NOMO-1 treated with dmso at 0.1 percent for 144 hours (cell line): Measurements from ENCODE around the gene ATM.

ENCODE experiments used
- DNase-seq: peaks from one replicate; lab custom pipeline; 2025; ENCODE audit not compliant: unreplicated experiment; lab: John Stamatoyannopoulos, UW

ATM gene

DNA sequence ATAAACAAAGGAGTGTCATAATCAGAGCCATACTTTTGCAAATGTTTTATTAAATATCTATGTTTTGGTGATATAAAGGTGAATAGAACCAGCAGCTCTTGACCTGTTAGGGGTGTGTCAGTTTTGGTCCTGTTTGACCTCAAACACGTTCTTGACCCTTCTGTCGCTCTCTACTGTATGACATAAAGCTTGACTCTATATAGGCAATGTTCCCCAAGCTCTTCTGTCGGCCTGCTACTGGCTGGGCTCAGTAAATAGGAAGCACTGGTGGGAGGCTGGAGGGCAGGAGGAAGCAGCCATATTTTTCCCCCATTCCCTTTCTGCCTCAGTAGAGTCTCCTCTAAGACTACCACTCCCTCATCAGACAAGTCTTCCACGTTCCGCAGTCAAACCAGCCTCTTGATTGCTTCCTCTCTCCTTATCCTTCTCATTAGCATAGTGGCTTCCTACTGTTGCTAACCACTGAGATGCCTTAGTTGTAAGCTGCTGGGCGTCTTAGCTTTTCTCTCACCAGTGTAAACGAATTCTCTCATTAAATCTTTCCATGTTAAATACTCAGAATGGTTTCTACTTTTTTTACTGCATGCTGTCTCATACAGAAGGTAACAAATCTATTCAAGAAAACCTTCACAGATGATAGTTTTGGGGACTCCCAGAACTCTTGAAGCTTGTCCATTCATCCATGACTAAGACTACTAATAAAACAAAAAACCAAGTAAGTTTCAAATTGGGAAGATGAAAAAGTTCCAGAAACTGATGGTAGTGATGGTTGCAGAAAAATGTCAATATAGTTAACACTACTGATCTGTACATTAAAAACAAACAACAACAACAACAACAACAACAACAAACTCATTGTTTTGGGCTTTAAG, 3.7 kb upstream of the ATM start:
- DNase-seq, result no peak

DNA sequence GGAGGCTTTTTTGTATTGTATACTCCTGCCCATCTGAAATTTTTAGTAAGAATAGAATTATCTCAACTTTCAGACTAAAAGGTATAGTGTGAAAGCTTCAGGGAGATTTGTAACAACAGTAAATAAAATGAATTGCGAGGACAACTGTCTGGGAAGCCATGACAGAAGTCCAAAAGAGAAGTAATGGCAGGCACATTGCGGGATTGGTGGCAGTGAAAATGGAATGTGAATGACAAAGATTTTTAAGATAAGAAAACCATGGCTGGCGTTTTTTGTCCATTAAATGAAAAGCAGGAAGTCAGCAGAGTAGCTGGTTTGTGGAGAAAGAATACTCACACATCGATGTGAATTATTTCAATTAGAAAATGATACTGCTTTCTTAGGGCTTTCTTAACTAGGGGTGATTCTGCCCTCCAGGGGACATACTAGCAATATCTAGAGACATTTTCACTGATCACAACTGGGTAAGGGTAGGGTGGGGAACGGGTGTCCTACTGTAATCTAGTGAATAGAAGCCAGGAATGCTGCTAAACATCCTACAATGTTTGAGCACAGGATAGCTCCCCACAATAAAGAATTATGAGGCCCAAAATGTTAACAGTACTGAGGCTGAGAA, 2.0 kb upstream of the ATM start:
- DNase-seq, result no peak

DNA sequence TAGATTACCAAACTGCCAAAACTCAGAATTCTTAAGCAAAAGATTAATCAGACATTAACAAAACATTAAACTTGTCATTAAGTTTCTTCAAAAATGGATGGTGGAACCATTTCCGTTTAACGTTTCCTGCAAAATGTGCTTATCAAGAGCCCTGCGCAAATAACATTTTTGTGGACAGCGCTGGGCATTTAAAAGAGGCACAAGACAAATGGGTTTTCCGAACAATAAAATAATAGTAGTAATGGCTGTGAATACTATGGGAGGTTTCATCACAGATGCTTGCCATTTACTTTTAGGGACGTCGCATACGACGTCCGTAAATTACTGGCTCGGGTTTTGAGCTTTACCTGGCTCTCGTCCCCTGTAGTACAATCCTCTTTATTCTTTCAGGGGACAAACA, 1.5 kb upstream of the ATM start:
- DNase-seq, result no peak

DNA sequence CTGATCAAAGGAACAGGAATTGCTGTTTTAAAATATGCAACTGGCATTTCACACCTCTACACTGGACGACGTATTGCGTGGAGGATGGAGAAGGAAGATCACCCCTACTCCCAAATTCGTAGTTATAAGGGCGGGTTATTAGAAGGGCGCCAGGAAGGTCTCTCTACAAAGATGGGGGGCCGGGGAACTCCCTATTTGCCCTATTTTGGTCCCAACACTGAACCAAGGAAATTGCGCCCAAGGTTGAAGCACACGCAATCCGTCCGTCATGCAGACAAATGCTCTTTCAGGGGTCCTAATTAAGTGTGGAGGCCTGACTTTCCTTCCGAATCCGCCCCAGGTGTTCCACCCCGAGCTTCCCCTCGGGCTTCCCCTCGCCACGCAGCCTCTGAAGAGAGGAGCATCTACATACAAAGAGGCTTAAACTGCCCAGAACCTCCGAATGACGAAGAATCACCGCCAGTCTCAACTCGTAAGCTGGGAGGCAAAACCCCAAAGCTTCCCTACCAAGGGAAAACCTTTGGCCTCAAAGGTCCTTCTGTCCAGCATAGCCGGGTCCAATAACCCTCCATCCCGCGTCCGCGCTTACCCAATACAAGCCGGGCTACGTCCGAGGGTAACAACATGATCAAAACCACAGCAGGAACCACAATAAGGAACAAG, 825 bp upstream of the ATM start:
- no peak for DNase-seq

DNA sequence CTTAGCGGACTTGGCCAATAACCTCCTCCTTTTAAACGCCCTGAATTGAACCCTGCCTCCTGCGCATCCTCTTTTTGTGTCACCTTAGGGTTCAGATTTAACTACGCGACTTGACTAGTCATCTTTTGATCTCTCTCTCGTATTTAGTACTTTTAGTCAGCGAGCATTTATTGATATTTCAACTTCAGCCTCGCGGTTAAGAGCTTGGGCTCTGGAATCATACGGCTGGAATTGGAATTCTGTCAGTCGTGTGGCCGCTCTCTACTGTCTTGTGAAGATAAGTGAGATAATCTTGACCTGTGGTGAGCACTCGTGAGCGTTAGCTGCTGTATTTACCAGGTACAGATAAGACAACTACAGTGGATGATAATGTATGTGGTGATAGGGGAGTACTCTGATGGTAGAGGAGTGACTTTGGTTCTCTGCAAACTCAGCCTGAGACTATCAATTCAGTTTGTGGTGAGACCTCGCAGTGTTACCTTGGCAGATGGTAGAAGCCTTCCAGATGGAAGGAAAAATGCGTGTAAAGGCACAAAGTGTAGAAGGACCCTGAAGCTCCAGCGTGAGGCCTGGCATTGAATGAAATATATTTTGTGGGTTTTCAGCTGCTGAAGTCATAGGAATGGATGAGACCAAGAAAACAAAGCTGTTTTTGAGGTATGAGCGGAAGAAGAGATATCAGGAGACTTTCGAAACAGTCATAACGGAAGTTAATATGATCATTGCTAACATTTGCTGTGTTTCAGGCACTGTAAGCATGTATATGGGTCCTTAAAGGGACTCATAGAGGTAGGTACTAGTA, 682 bp downstream of the ATM start:
- no peak for DNase-seq

DNA sequence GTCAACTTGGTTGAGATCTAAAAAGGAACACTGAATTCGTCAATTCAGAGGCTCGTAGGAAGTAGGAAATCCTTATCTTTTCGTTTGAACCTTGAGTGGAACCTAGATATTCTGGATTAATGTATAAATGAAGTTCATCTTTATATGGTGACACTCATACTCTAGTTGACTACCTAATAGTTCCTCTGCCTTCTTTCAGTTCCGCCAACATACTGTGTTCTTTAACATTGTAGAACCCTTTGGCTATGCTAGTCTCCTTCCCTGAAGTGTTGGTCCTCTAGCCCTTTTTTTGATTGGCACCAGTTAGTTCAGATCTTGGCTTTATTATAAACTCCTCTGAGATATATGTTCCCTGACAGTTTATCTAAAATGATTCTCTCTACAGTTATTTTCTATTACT, 1.5 kb downstream of the ATM start:
- peak; percentile 10 for DNase-seq

DNA sequence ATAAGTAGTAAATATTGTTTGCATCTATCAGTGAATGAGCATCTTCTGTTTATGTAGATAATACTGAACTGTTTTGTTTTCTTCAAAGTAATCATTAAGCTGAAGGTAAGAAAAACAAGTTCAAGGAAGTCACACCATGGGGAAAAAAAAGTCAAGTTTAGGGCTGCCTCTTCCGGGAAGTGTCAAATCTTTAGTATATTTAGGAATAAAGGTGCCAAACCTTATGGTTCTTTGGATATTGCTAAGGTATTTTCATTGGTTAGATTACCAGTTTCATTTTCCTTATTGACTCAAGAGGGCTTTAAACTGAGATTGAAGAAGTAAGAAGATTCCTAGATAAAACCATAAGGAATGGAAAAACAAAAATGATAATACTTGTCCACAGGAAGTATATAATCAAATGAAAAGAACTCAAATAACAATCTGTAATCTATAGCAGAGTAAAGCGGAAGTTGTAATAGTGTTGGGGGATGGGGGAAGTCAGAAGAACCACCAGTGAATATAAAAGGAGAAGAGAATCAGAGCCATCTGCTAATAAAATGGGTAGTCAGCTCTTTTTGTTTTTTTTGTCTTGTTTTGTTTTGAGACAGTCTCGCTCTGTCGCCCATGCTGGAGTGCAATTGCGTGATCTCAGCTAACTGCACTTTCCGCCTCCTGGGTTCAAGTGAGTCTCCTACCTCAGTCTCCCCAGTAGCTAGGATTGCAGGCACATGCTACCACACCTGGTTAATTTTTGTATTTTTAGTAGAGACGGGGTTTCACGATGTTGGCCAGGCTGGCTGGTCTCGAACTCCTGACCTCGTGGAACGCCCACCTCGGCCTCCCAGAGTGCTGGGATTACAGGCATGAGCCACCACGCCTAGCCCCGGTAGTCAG, 2.3 kb downstream of the ATM start:
- peak; percentile 68 for DNase-seq

DNA sequence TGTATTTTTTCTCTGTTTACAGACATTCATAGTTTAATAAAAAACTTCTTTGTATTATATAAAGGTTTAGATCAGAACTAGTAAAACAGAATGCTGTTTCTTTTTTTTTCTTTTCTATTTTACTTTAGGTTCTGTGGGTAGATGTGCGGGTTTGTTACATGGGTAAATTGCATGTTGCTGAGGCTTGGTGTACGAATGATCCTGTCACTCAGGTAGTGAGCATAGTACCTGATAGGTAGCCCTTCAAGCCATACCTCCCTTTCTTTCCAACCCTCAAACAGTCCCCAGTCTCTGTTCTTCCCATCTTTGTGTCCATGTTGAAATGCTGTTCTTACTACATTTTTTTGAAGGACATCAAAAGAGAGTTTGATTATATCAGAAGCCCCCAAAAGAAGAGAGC, 3.2 kb downstream of the ATM start:
- no peak for DNase-seq

DNA sequence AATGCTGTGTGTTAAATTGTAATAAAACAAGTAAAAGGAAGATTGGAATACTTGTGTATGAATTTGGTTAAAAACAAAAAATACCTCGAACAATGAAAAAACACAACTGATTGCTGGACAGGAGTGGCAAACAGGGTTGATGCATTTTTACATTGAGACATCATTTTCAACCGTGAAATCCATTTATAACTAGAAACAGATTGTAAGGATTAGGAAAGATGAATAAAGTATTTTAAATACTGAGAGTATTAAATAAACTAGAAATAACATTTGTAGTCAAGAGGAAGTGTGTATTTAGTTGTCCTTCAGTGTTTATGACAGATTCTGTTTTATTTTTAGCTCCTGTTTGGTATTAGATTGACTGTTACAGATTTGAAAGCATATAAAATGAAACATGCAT, 5.4 kb downstream of the ATM start:
- DNase-seq, result no peak

DNA sequence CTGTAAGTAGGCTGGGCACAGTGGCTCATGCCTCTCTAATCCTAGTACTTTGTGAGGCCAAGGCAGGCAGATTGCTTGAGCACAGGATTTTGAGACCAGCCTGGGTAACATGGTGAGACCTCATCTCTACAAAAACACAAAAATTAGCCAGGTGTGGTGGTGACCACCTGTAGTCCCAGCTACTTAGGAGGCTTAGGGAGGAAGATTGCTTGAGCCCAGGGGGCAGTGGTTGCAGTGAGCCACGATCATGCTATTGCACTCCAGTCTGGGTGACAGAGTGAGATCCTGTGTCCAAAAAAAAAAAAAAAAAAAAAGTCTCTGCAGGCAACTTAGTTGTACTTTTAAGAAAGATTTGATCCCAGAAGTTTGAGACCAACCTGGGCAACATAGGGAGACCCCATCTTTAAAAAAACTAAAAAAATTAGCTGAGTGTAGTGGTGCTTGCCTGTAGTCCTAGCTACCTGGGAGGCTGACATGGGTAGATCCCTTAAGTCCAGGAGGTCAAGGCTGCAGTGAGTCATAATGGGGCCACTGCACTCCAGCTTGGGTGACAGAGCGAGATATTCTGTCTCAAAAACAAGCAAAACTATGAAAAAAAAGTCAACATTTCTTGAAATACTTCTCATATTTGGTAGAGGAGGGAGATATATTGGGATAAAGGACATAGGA, 10.5 kb downstream of the ATM start:
- DNase-seq, result no peak

DNA sequence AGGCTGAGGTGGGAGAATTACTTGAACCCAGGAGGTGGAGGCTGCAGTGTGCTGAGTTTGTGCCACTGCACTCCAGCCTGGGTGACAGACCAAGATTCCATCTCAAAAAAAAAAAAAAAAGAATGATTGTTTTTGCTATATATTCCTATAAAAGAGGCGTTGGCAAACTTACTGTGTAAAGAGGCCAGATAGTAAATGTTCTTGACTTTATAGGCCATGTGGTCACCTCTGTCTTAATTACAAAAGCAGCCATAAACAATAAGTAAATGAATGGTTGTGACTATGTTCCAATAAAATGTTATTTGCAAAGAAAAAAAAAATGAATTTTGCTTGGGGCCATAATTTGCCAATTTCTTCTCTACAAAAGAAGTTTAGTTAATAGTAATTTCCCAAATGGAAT, 12.3 kb downstream of the ATM start:
- DNase-seq, result no peak

DNA sequence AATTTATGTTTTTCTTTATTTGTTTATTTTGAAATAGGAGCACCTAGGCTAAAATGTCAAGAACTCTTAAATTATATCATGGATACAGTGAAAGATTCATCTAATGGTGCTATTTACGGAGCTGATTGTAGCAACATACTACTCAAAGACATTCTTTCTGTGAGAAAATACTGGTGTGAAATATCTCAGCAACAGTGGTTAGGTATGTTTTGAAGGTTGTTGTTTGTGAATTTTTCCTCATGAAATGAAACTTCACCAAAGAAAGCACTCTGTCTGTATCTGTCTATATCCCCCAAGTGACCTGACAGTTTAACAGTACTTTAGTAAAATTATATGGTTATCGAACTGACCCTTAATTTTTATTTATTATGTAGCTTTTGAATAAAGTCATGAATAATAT, 12.8 kb downstream of the ATM start:
- DNase-seq, result no peak

DNA sequence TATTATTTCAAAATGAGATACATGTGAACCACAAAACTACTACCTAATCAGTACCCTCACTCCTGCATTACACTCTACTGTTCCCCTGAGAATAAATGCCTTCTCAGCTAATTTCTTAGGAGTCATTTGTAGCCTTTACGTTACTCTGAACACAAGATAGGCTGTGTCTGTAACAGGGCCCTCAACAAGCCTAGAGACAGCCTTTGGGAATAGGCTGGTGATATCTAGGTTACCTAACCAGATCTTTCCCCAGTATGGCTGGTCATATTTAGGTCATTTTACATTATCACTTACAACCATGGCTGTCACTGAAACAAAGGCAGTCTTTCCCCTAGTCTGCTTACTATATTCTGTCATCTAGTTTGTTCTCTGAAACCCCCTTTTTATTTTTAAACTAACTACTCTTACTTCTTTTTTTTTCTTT, 14.2 kb downstream of the ATM start:
- no peak for DNase-seq

DNA sequence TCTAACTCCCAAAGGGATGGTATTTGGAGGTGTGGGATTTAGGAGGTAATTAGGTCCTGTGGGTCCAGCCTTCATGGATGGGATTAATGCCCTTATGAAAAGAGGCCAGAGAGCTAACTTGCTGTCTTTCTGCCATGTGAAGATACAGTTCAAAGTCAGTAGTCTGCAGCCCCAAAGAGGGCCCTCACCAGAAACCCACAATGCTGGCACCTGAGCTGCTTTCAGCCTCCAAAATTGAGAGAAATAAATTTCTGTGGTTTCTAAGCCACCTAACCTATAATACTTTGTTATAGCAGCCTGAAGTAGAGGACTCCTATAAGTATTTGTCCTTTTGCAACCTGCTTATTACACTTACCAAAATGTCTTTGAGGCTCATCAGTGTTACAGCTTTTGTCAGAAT, 16.2 kb downstream of the ATM start:
- DNase-seq, result no peak

DNA sequence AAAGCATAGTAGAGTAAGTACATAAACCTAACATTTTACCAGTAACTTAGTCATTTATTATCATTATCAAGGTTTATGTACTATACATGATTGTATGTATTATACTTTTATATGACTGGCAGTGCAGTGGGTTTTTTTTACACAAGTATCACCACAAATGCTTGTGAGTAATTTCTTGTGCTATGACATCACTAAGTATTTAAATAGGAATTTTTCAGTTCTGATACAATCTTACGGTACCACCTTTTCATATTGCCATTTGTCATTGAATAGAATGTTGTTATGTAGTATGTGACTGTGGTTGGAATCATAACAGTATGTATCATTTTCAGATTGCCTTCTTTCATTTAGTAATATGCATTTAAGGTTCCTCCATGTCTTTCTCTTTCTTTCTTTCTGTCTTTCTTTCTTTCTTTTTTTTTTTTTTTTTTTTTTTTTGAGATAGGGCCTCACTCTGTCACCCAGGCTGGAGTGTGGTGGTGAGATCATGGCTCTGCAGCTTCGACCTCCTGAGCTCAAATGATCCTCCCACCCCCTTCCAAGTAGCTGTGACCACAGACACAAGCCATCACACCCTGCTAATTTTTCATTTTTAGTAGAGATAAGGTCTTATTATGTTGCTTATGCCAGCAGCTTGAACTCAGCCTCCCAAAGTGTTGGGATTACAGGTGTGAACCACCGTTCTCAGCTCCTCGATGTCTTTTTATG, 18.6 kb downstream of the ATM start:
- no peak for DNase-seq

DNA sequence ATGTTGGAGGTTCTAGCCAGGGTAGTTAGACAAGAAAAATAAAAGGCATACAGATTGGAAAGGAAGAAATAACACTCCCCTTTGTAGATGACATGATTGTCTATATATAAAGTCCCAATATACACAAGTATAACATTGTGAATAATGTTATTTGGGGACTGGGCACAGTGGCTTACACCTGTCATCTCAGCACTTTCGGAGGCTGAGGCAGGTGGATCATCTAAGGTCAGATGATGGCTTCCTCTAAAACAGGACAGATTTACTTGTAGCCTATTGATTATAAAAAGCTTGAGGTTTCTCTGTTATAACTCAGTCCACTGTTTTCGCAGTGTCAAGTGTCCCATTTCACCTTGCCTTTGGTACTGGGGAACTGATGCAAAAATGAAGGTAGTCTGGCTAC, 19.6 kb downstream of the ATM start:
- DNase-seq, result no peak

DNA sequence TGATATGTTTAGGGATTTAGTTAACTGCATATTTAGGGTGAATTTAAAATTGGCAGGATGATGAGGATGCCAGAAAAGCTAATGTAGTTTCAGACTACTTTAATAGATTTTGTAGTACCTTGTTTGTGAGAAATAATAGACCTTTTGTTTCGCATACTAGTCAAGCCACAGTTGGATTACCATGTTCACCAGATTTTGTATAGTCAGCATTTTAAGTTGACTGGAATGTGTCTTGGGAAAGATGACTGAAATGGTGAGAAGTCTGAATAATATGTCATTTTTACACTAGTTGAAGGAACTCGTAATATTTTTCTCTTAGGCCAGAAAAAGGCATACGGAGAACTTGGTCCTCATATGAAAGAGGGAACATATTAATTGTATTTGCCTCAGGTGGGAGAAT, 23.4 kb downstream of the ATM start:
- DNase-seq, result no peak

DNA sequence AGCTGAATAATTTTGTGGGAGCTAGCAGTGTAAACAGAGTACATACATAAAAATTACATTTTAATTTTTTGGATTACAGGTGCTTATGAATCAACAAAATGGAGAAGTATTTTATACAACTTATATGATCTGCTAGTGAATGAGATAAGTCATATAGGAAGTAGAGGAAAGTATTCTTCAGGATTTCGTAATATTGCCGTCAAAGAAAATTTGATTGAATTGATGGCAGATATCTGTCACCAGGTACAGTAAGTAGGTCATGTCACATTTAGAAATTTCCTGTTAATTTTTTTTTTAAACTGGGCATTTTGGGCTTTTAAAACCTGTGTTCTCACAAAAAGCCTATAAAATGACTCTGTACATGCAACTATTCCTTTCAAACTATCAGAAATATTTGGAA, 24.0 kb downstream of the ATM start:
- no peak for DNase-seq

DNA sequence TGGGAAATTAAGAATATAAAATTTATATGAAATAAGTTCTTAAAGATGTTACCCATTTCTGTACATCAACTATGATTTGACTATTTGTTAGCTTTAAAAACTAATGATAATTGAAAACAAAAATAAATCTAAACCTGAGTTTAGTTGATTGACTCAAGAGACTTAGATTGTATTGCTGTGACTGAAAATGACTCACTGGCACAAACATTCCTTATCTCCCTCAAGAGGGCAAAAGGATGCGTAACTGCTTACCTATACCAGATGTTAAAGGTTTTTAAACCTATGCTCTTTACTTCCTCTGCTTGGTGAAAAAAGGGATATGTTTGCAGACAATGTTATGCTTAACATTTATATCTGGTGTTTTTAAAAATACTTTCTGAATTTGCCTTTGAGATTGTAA, 30.3 kb downstream of the ATM start:
- no peak for DNase-seq
